AG04449 (cell line): ENCODE measurements around the gene RBM12.

ENCODE experiments used
- CTCF ChIA-PET: fragments of 350-600 bp; formaldehyde crosslinking; extraction: SDS; loops from one replicate; lab custom pipeline; 2021; ENCODE audit warnings: antibody characterized with exemption; lab: Yijun Ruan, JAX
- POLR2A ChIA-PET: fragments of 400-600, 350-600 bp; formaldehyde crosslinking; extraction: SDS; loops from one replicate; lab custom pipeline; 2020; ENCODE audit warnings: antibody characterized with exemption, inconsistent platforms; lab: Yijun Ruan, JAX
- DNase-seq: peaks from one replicate; pipeline ENCODE4 v3.0.0-alpha.2; 2010; ENCODE audit warnings: low read depth, low spot score
- H3K4me3 ChIP-seq: 2 replicates; pipeline ENCODE4 v1.5.1; 2011; ENCODE audit warnings: low read depth, mild to moderate bottlenecking, control low read depth, low read length
- CTCF ChIP-seq: IDR thresholded peaks from one replicate; pipeline ENCODE4 v1.5.1; 2011; ENCODE audit warnings: mild to moderate bottlenecking, moderate library complexity, low read length, control low read depth, inconsistent platforms; ENCODE audit not compliant: insufficient read depth; ENCODE audit errors: missing control alignments

The RBM12 gene

GRCh38 chr20:35630636-35631035 is 34.1 kb downstream of the RBM12 start:
- DNase-seq, result no peak
- ChIA-PET CTCF (interaction anchor here (3.3 kb wide), 1 partner anchor 11 kb away, joined by 18 read pairs; no protein-coding TSS in a partner anchor), POLR2A (interaction anchor here (0.9 kb wide), 1 partner anchor 11 kb away, joined by 3 read pairs; no protein-coding TSS in a partner anchor)
- no peak overlapping the region for H3K4me3 ChIP-seq
- TF ChIP-seq CTCF, result no peak

- POLR2A ChIA-PET, result no interaction called here
- H3K4me3 ChIP-seq, result no peak overlapping the region
- DNase-seq, result no peak
- TF ChIP-seq CTCF, result no peak
- CTCF ChIA-PET, result interaction anchor here (3.3 kb wide), 1 partner anchor 10 kb away, joined by 18 read pairs; no protein-coding TSS in a partner anchor
Observed at GRCh38 chr20:35629427-35630145, 35.1 kb downstream of the RBM12 start.

GRCh38 chr20:35627121-35627520 is 37.6 kb downstream of the RBM12 start:
- POLR2A ChIA-PET, result no interaction called here
- H3K4me3 ChIP-seq, result no peak overlapping the region
- DNase-seq, result no peak
- no peak for TF ChIP-seq CTCF
- CTCF ChIA-PET, result interaction anchor here (1.0 kb wide), 1 partner anchor 8 kb away, joined by 5 read pairs; no protein-coding TSS in a partner anchor

- POLR2A ChIA-PET, result no interaction called here
- no peak for DNase-seq
- CTCF ChIA-PET, result no interaction called here
- H3K4me3 ChIP-seq, result no peak overlapping the region
- TF ChIP-seq CTCF, result no peak
Observed at GRCh38 chr20:35626386-35627001, 38.2 kb downstream of the RBM12 start.

GRCh38 chr20:35625584-35626385 is 38.9 kb downstream of the RBM12 start:
- no peak for TF ChIP-seq CTCF
- ChIA-PET POLR2A (no interaction called here), CTCF (interaction anchor here (0.9 kb wide), 1 partner anchor 114 kb away, joined by 3 read pairs; no protein-coding TSS in a partner anchor)
- H3K4me3 ChIP-seq, result no peak overlapping the region
- no peak for DNase-seq
